ENCODE measurements around the gene UBR4.

The UBR4 gene

DNA sequence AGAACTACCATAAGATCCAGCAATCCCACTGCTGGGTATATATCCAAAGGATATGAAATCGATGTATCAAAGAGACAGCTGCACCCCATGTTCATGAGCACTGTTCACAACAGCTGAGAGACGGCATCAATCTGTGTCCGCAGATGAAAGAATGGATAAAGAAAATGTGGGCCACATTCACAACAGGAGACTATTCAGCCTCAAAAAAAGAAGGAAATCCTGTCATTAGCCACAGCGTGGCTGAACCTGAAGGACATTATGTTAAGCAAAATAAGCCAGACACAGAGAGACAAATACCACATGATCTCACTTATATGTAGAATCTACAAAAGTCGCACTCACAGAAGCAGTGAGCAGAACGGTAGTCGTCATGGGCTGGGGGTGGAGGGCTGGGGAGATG, 154.4 kb downstream of the UBR4 start:
- no peak for DNase-seq (ENCODE audit: low read depth)

DNA sequence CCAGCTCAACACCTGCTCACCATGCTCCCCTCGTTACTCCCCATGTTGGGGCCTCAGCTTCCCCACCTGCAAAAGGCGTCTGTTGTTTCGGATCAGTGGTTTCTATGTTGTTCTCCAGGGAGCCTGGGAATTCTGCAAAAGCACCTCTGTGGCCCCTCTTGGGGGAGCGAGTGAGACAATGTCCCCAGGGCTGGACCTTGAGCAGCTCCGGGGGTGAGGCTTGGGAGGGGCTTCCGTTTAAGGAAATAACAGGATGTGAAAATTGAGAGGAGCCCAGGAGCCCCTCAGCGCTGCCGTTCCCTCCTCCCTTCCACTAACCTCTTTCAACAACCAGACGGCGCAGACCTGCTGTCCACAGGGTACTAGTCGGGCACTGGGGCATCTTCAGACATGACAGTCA, 155.1 kb downstream of the UBR4 start:
- no peak for DNase-seq (ENCODE audit: low read depth)

- DNase-seq (ENCODE audit: low read depth) = no peak
Observed at GRCh38 chr1:19054216-19054615, 155.8 kb downstream of the UBR4 start.

GRCh38 chr1:19053486-19053885, 156.6 kb downstream of the UBR4 start:
- DNase-seq (ENCODE audit: low read depth) = no peak

DNA sequence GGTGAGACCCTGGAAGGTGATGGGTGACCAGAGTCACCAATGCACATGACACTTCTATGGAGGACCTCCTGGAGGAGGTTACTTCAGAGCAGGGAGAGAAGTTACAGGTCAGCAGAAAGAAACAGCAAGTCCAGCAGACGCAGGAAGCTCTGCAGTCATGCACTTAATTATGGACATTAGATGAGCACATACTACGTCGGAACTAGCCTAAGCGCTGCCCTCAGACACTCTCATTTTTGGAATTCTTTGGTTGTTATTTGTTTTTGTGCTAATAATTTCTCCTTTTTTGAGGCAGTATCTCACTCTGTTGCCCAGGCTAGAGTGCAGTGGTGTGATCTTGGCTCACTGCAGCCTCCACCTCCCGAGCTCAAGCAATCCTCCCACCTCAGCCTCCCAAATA, 160.3 kb downstream of the UBR4 start:
- no peak for DNase-seq (ENCODE audit: low read depth)

- no peak for DNase-seq (ENCODE audit: low read depth)
Observed at GRCh38 chr1:19049128-19049768, 160.8 kb downstream of the UBR4 start.

DNA sequence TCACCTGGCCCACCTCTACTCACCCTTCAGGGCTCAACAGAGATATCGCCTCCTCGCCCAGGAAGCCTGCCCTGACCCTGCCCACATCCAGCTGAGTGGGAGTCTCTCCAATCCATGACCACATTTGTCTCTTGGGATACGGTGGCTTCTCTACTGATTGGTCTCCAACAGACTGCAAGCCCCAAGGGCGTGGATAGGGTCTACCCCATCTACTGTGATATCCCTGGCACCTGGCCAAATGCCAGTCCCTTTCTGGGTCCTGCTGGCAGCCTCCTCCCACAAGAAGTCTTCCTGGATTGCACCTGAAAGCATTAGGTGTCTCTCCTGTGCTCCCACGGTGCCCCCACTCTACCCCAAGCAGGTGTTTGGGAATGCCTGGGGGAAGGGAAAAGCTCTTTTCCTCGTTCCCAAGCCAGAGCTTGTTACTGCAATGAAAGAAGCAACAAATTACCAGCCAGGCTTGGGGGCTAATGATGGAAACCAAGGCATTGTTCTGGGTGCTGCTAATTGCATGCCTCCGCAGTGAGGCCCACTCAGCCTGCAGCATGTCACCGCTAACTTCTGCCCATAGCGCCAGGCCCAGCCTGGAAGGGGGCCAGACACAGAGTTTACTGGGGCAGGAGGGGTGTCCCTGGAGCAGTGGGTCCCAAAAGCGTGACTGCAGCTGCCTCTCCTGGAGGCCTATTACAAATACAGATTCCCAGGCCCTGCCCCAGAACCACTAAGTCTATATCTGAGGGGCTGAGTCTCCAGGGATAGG, 162.9 kb downstream of the UBR4 start:
- no peak for DNase-seq (ENCODE audit: low read depth)

- DNase-seq (ENCODE audit: low read depth) = no peak
Observed at GRCh38 chr1:19045898-19046880, 163.9 kb downstream of the UBR4 start.

- no peak for DNase-seq (ENCODE audit: low read depth)
Observed at GRCh38 chr1:19044975-19045831, 164.9 kb downstream of the UBR4 start.

GRCh38 chr1:19044471-19044870, 165.6 kb downstream of the UBR4 start:
- DNase-seq (ENCODE audit: low read depth) = no peak

DNA sequence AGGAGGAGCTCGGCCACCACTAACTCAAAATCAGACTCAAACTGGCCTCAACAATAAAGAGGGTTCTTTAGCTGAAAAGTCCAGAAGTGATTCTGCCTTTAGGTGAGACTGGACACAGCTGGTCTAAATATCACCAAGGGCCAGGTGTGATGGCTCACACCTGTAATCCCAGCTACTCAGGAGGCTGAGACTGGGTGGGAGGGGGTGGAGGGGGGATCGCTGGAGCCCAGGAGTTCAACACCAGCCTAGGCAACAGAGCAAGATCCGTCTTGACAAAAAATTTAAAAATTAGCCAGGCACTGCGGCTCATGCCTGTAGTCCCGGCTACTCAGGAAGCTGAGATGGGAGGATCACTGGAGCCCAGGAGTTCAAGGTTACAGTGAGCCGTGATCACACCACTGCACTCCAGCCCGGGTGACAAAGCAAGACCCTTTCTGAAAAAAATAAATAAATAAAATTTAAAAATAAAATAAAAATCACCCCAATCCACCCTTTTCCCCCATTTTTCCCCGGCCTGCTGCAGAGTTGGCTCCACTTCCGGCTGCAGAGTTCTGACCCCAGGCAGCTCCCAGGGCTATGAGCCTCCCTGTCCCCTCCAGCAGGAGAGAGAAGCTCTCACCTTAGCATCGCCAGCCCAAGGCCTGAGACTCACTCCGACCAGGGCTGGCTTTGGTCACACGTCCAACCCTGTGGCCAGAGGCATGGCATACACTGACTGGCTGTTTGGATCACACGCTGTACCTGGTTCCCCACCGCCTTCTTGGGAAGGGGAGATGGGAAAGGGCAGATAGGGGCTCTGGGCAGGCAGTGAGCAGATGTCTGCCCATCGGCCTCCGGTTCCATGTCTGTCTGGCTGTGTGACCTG, 166.3 kb downstream of the UBR4 start:
- DNase-seq (ENCODE audit: low read depth) = no peak

GRCh38 chr1:19042675-19043578, 167.1 kb downstream of the UBR4 start:
- no peak for DNase-seq (ENCODE audit: low read depth)

GRCh38 chr1:19040010-19040680, 169.9 kb downstream of the UBR4 start:
- DNase-seq (ENCODE audit: low read depth) = no peak

DNA sequence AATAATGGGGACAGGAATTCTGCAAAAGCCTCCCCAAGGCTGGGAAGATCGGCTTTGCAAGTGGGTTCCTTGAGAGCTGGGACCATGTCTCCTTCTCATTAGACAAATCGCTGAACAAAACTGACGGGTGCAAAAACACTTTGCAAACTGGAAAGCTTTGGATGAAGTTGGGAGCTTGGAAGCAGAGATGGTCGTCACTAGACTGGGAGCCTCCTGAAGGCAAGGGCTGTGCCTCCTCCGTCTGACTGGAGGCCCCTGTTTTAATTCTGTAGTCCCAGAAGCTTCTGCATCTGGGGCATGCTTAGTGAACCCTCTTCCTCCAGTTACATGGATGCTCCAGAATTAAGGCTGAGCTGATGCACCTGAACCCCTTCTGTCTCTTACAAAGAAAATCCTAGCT, 171.3 kb downstream of the UBR4 start:
- DNase-seq (ENCODE audit: low read depth) = no peak

DNA sequence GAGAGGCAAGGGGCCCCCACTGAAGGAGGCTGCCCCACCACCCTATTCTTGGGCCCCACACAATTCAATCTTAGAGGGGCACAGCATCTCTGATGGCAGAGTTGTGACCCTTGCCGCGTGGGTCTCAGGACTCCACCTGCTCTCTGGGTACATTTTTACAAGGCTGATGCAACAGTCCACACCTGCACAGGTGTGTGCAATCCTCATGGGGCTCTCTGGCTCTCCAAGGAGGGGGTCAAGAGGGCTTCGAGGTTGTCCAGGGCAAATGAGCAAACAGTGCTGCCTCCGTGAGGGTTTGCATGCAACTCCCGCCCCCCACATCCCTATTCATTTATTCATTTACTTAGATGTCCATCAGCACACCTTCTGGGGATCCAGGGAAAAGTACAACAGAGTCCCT, 172.0 kb downstream of the UBR4 start:
- DNase-seq (ENCODE audit: low read depth) = no peak

DNA sequence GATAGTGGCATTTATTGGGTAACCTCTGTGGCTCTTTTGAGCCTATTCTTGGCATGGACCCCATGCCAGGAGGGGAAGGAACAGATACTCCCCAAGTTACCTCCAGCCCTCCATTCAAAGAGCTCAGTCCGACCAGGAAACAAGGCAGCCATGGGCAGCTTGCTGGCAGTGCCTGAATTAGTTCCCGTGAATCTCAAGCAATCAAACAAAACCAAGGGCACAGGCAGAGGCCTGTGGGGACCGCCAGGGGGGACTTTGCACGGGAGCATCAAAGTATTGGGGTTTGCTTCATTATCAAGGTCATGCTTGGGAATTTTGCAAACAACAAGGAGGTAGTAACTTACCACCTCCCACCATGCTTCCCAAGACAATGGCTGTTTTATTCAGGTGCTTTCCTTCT, 172.4 kb downstream of the UBR4 start:
- DNase-seq (ENCODE audit: low read depth) = no peak

DNA sequence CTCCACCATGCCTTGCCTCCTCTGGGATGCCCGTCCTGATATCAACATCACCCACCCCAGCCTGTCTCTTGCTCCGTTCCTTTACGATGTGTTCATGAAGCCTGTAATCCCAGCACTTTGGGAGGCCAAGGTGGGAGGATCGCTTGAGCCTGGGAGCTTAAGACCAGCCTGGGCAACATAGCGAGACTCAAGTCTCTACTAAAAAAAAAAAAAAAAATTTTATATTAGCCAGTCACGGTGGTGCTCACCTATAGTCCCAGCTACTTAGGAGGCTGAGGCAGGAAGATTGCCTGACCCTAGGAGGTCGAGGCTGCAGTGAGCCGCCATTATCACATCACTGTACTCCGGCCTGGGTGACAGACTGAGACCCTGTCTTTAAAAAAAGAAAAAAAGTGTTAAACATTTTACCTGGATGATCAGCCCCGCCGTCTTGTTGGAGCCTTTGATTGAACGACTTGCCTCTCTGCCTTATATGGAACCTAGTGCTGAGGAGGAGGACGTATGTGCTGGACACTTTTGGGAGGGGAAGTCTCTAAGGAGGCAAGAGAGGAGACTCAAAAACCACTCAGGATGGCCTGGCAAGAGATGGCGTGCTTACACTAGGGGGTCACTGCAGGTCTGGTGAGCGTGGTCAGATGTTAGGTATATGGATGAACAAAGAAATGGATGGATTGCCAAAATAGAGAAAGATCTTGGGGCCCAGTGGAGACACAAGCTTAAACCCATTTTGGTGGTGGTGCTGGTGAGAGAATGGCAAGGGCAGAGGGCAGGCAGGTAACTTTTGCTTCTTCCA, 173.1 kb downstream of the UBR4 start:
- DNase-seq (ENCODE audit: low read depth) = no peak
